Small intestine (tissue), 7 donors: ENCODE measurements around the gene MCM3AP. TPM values are rescaled to one million over a fixed set of nuclear protein-coding genes. Genes with fewer than 3 reads are reported as not detected.
A peak's percentile ranks its signal among the peaks of the same experiment; 100 is the strongest.

Source experiments
- DNase-seq, 2 donors: peaks; one replicate each; pipeline versions ENCODE4 v3.0.0 to v3.0.0-alpha.2; 2013
- FAIRE-seq: peaks from 2 replicates; lab custom pipeline; 2012; peaks lifted over from hg19 to GRCh38; lab: Jason Lieb, UNC
- H3K27ac ChIP-seq, 3 donors: one replicate each; pipeline ENCODE4 v1.5.1; 2013; ENCODE audit warnings: low read length in 2 of 3, mild to moderate bottlenecking in 2 of 3, control low read depth in 1 of 3, inconsistent platforms in 1 of 3, low read depth in 1 of 3, moderate library complexity in 1 of 3
- H3K27me3 ChIP-seq, 3 donors: one replicate each; pipeline ENCODE4 v1.6.1; 2013; ENCODE audit warnings: low read length in 3 of 3, inconsistent platforms in 1 of 3; ENCODE audit not compliant: control insufficient read depth in 3 of 3, insufficient read depth in 3 of 3
- H3K36me3 ChIP-seq, 3 donors: one replicate each; pipeline ENCODE4 v1.6.1; 2013; ENCODE audit warnings: low read length in 3 of 3, inconsistent platforms in 1 of 3, low read depth in 1 of 3, mild to moderate bottlenecking in 1 of 3, moderate library complexity in 1 of 3; ENCODE audit not compliant: control insufficient read depth in 3 of 3, insufficient read depth in 2 of 3
- H3K4me1 ChIP-seq, 3 donors: one replicate each; pipeline ENCODE4 v1.6.1; 2013; ENCODE audit warnings: low read length in 2 of 3, inconsistent platforms in 1 of 3, low read depth in 1 of 3, mild to moderate bottlenecking in 1 of 3, moderate library complexity in 1 of 3; ENCODE audit not compliant: control insufficient read depth in 3 of 3, insufficient read depth in 2 of 3
- H3K4me3 ChIP-seq, 3 donors: one replicate each; pipeline ENCODE4 v1.5.1; 2013; ENCODE audit warnings: low read length in 3 of 3, control low read depth in 1 of 3, inconsistent platforms in 1 of 3, low read depth in 1 of 3, mild to moderate bottlenecking in 1 of 3, moderate library complexity in 1 of 3
- H3K9me3 ChIP-seq, 2 donors: one replicate each; pipeline ENCODE4 v1.6.1; 2013; ENCODE audit warnings: low read depth in 1 of 2, low read length in 1 of 2; ENCODE audit not compliant: control insufficient read depth in 2 of 2, insufficient read depth in 1 of 2
- WGBS, 3 donors: extraction: QIAGEN DNeasy Blood & Tissue Kit; methylation state at CpG; one replicate each; pipeline ENCODE4 v1.1.7; 2013; 5-methylcytosine and 5-hydroxymethylcytosine counted together
- polyA plus RNA-seq, 4 donors: library from polyadenylated mRNA; stranded (reverse) in 3 of 4; unstranded in 1 of 4; fragments of 200-250 nt in 3 of 4; fragments of 120-200 nt in 1 of 4; gene quantifications; one replicate each; pipeline versions ENCODE4 v1.2.1 to v1.2.3, GENCODE V29; 2013
- donor health status: healthy with polysubstance abuse.
- donor health status: control.
- donor health status: control.
- donor health status: Bipolar disorder and iron deficiency.
- donor health status: healthy.

MCM3AP gene
- polyA plus RNA-seq, 4 donors, result 38.3 to 75.4 (median 42.6) TPM

- Histone ChIP-seq H3K27ac (no peak overlapping the region), H3K36me3 (peaks cover 23 to 81% (median 38%) of the 10 kb centered on the region in 3 donors), H3K9me3 (no peaks in the 10 kb centered on the region), H3K27me3 (no peaks in the 10 kb centered on the region), H3K4me3 (no peak overlapping the region), H3K4me1 (no peaks in the 10 kb centered on the region)
- DNase-seq (no peak), FAIRE-seq (no peak)
- 90 to 95% (median 94%) methylated on average over 18 of the region's 18 CpGs for WGBS, 3 donors
Measured at GRCh38 chr21:46256501-46256994, 28.9 kb downstream of the MCM3AP start.

GRCh38 chr21:46255758-46256337 lies 29.6 kb downstream of the MCM3AP start:
- DNase-seq (no peak), FAIRE-seq (no peak)
- H3K4me3 ChIP-seq, result no peak overlapping the region
- WGBS, 3 donors, result 94 to 96% (median 95%) methylated on average over 6 of the region's 6 CpGs
- H3K9me3 ChIP-seq, result no peaks in the 10 kb centered on the region
- no peak overlapping the region for H3K27ac ChIP-seq
- peaks cover 23 to 74% (median 38%) of the 10 kb centered on the region in 3 donors for H3K36me3 ChIP-seq
- no peaks in the 10 kb centered on the region for H3K4me1 ChIP-seq
- no peaks in the 10 kb centered on the region for H3K27me3 ChIP-seq

GRCh38 chr21:46255166-46255565 lies 30.2 kb downstream of the MCM3AP start:
- no peak overlapping the region for H3K4me3 ChIP-seq
- H3K27me3 ChIP-seq, result no peaks in the 10 kb centered on the region
- DNase-seq (no peak), FAIRE-seq (no peak)
- no peak overlapping the region for H3K27ac ChIP-seq
- peaks cover 20 to 73% (median 37%) of the 10 kb centered on the region in 3 donors for H3K36me3 ChIP-seq
- H3K9me3 ChIP-seq, result no peaks in the 10 kb centered on the region
- H3K4me1 ChIP-seq, result no peaks in the 10 kb centered on the region
- 83 to 96% (median 94%) methylated on average over 11 of the region's 11 CpGs for WGBS, 3 donors

- Histone ChIP-seq H3K9me3 (no peaks in the 10 kb centered on the region), H3K4me3 (no peak overlapping the region), H3K36me3 (peaks cover 23 to 77% (median 35%) of the 10 kb centered on the region in 3 donors), H3K27ac (no peak overlapping the region), H3K4me1 (no peaks in the 10 kb centered on the region), H3K27me3 (no peaks in the 10 kb centered on the region)
- DNase-seq (no peak), FAIRE-seq (no peak)
- WGBS, 3 donors, result 80 to 93% (median 92%) methylated on average over 12 of the region's 12 CpGs
Measured at GRCh38 chr21:46254208-46254975, 31.0 kb downstream of the MCM3AP start.

- 63 to 81% (median 72%) methylated on average over 8 of the region's 8 CpGs for WGBS, 3 donors
- Histone ChIP-seq H3K4me1 (no peaks in the 10 kb centered on the region), H3K27me3 (no peaks in the 10 kb centered on the region), H3K36me3 (peaks cover 23 to 75% (median 36%) of the 10 kb centered on the region in 3 donors), H3K9me3 (no peaks in the 10 kb centered on the region), H3K27ac (no peak overlapping the region), H3K4me3 (no peak overlapping the region)
- DNase-seq (peak in 1 of 2 donors; percentile 24), FAIRE-seq (no peak)
Measured at GRCh38 chr21:46253610-46254124, 31.7 kb downstream of the MCM3AP start.

- 92 to 95% (median 92%) methylated on average over 4 of the region's 4 CpGs for WGBS, 3 donors
- no peaks in the 10 kb centered on the region for H3K27me3 ChIP-seq
- no peaks in the 10 kb centered on the region for H3K9me3 ChIP-seq
- H3K4me1 ChIP-seq, result no peaks in the 10 kb centered on the region
- DNase-seq (no peak), FAIRE-seq (no peak)
- no peak overlapping the region for H3K4me3 ChIP-seq
- H3K36me3 ChIP-seq, result peaks cover 22 to 73% (median 36%) of the 10 kb centered on the region in 3 donors
- no peak overlapping the region for H3K27ac ChIP-seq
Measured at GRCh38 chr21:46252840-46253239, 32.6 kb downstream of the MCM3AP start.

- FAIRE-seq, result no peak
Measured at GRCh38 chr21:46250146-46250725, 35.2 kb downstream of the MCM3AP start.

GRCh38 chr21:46248827-46249226 lies 36.6 kb downstream of the MCM3AP start:
- Histone ChIP-seq H3K27ac (no peak overlapping the region), H3K27me3 (no peaks in the 10 kb centered on the region), H3K4me3 (no peak overlapping the region), H3K9me3 (no peaks in the 10 kb centered on the region), H3K4me1 (no peaks in the 10 kb centered on the region), H3K36me3 (peaks cover 20 to 67% (median 37%) of the 10 kb centered on the region in 3 donors)
- FAIRE-seq (no peak), DNase-seq (no peak)
- whole genome bisulfite sequencing, 3 donors, result 96 to 98% (median 96%) methylated on average over 2 of the region's 2 CpGs

More at GRCh38 chr21:46250146-46250725, 35.2 kb downstream of the MCM3AP start:
- Histone ChIP-seq H3K27me3 (no peaks in the 10 kb centered on the region), H3K9me3 (no peaks in the 10 kb centered on the region), H3K27ac (no peak overlapping the region), H3K4me1 (no peaks in the 10 kb centered on the region), H3K4me3 (no peak overlapping the region), H3K36me3 (peaks cover 13 to 67% (median 33%) of the 10 kb centered on the region in 3 donors)
- WGBS, 3 donors, result 88 to 94% (median 91%) methylated on average over 6 of the region's 6 CpGs
- no peak for DNase-seq
